PC-3 (cell line): ENCODE results near the gene C14orf93. TPM values are rescaled to one million over a fixed set of nuclear protein-coding genes. Genes with fewer than 3 reads are reported as not detected.
A peak's percentile ranks its signal among the peaks of the same experiment; 100 is the strongest.

Source experiments
- ATAC-seq: fragments of 200-7000 bp; cut with Tn5 transposase; 2 replicates; pipeline ENCODE4 v1.9.1; 2020; ENCODE audit warnings: mild to moderate bottlenecking, moderate library complexity
- BruUV-seq: library from RNA; stranded (reverse); fragments of 400-500 nt; replicated peaks from 2 replicates; lab custom pipeline; 2021; lab: Mats Ljungman, UMichigan
- CTCF ChIA-PET: fragments of 300-600 bp; sonication (Branson Sonifier 250); formaldehyde crosslinking; loops from one replicate; lab custom pipeline; 2022; ENCODE audit warnings: antibody characterized with exemption; lab: Charles Lee
- POLR2A ChIA-PET: fragments of 300-600 bp; sonication (Branson Sonifier 250); formaldehyde crosslinking; loops from one replicate; lab custom pipeline; 2022; ENCODE audit warnings: antibody characterized with exemption; ENCODE audit not compliant: unreplicated experiment; lab: Charles Lee
- DNase-seq: peaks from one replicate; pipeline ENCODE4 v3.0.0-alpha.2; 2015
- H2AFZ ChIP-seq: fragments of 300-600 bp; sonication (generic); 2 replicates; pipeline ENCODE4 v1.6.0; 2016; ENCODE audit warnings: antibody characterized with exemption, low read length
- H3F3A ChIP-seq: fragments of 300-600 bp; sonication (generic); one replicate; pipeline ENCODE4 v1.6.0; 2017; ENCODE audit warnings: antibody characterized with exemption, low read length, control low read depth, mild to moderate bottlenecking; ENCODE audit not compliant: unreplicated experiment
- H3K27ac ChIP-seq: fragments of 300-600 bp; sonication (generic); 2 replicates; pipeline ENCODE4 v1.5.1; 2016; ENCODE audit warnings: mild to moderate bottlenecking, low read length
- H3K27me3 ChIP-seq: fragments of 300-600 bp; sonication (generic); 2 replicates; pipeline ENCODE4 v1.6.1; 2016; ENCODE audit warnings: low read length, mixed read lengths
- H3K36me3 ChIP-seq: fragments of 300-600 bp; sonication (generic); 2 replicates; pipeline ENCODE4 v1.6.1; 2016; ENCODE audit warnings: low read depth, mixed run types, low read length, mixed read lengths
- H3K4me1 ChIP-seq: fragments of 300-600 bp; sonication (generic); 2 replicates; pipeline ENCODE4 v1.5.1; 2016; ENCODE audit warnings: low read length; ENCODE audit not compliant: insufficient read depth
- H3K4me2 ChIP-seq: fragments of 300-600 bp; sonication (generic); 2 replicates; pipeline ENCODE4 v1.6.0; 2016; ENCODE audit warnings: low read length
- H3K4me3 ChIP-seq: fragments of 300-600 bp; sonication (generic); 2 replicates; pipeline ENCODE4 v1.5.1; 2016; ENCODE audit warnings: mild to moderate bottlenecking, low read length, mixed read lengths
- H3K79me2 ChIP-seq: fragments of 300-600 bp; sonication (generic); 2 replicates; pipeline ENCODE4 v1.6.1; 2017; ENCODE audit warnings: low read length, mixed read lengths
- H3K9ac ChIP-seq: fragments of 300-600 bp; sonication (generic); 2 replicates; pipeline ENCODE4 v1.6.0; 2016; ENCODE audit warnings: mild to moderate bottlenecking, low read length
- H3K9me2 ChIP-seq: fragments of 300-600 bp; sonication (generic); replicated peaks from 2 replicates; pipeline ENCODE4 v1.6.1; 2016; ENCODE audit warnings: mixed run types, low read length, mixed read lengths
- H3K9me3 ChIP-seq: fragments of 300-600 bp; sonication (generic); 2 replicates; pipeline ENCODE4 v1.6.1; 2016; ENCODE audit warnings: low read length, mixed read lengths
- H4K20me1 ChIP-seq: fragments of 300-600 bp; sonication (generic); 2 replicates; pipeline ENCODE4 v1.6.1; 2016; ENCODE audit warnings: low read length, mixed read lengths
- CTCF ChIP-seq: fragments of 300-600 bp; sonication (generic); conservative IDR thresholded peaks from 2 replicates; pipeline ENCODE4 v1.5.1; 2017; ENCODE audit warnings: antibody characterized with exemption, low read depth, mild to moderate bottlenecking, low read length
- EZH2 ChIP-seq: fragments of 300-600 bp; sonication (generic); IDR thresholded peaks from one replicate; pipeline ENCODE4 v1.6.1; 2017; ENCODE audit warnings: antibody characterized with exemption, mild to moderate bottlenecking, low read length; ENCODE audit not compliant: unreplicated experiment
- EZH2phosphoT487 ChIP-seq: fragments of 300-600 bp; sonication (generic); IDR thresholded peaks from 2 replicates; pipeline ENCODE4 v1.6.1; 2018; ENCODE audit warnings: mild to moderate bottlenecking, antibody characterized with exemption, low read length, borderline replicate concordance
- intact Hi-C: fragments of 100-400 bp; cut with micrococcal nuclease; formaldehyde crosslinking; loops from 2 replicates; pipeline ENCODE4 v1.9.0; 2023
- total RNA-seq: library from RNA; depleted of rRNA; stranded (reverse); fragments of >200 nt; gene quantifications from 2 replicates; pipeline ENCODE4 v1.2.3, GENCODE V29; 2014

C14orf93 gene
- total RNA-seq, 1 experiment from 2014 or later = 5.8 TPM

GRCh38 chr14:23033251-23033727 is 23.3 kb upstream of the C14orf93 start:
- no TSS peak for BruUV-seq
- H3K9ac ChIP-seq = peak overlapping the region; percentile 99
- POLR2A ChIA-PET = no interaction called here

GRCh38 chr14:23030936-23031335 is 21.0 kb upstream of the C14orf93 start:
- BruUV-seq = no TSS peak

More at GRCh38 chr14:23033251-23033727, 23.3 kb upstream of the C14orf93 start:
- no peak for TF ChIP-seq CTCF
- TF ChIP-seq EZH2phosphoT487 = no peak
- no peak for TF ChIP-seq EZH2
- Histone ChIP-seq H3F3A (peaks cover 4% of the 10 kb centered on the region), H2AFZ (no peak overlapping the region), H4K20me1 (no peaks in the 10 kb centered on the region), H3K4me2 (peak overlapping the region; percentile 90), H3K4me3 (peak overlapping the region; percentile 89), H3K36me3 (peaks cover 31% of the 10 kb centered on the region), H3K9me3 (no peaks in the 10 kb centered on the region), H3K79me2 (peaks cover 54% of the 10 kb centered on the region), H3K27me3 (no peaks in the 10 kb centered on the region), H3K9me2 (no peaks in the 10 kb centered on the region), H3K4me1 (peaks cover 20% of the 10 kb centered on the region), H3K27ac (no peak overlapping the region)
- ATAC-seq = no peak
- DNase-seq = no peak
- CTCF ChIA-PET = interaction anchor here (0.5 kb wide), 1 partner anchor 26 kb away, joined by 3 read pairs; no protein-coding TSS in a partner anchor
- intact Hi-C loops = no loop called here

More at GRCh38 chr14:23030936-23031335, 21.0 kb upstream of the C14orf93 start:
- Histone ChIP-seq H4K20me1 (0 out of 2 replicates have a peak, but pooled peaks cover 5% of the 10 kb centered on the region), H3K36me3 (peaks cover 36% of the 10 kb centered on the region), H3K9ac (no peak overlapping the region), H3K4me1 (peaks cover 20% of the 10 kb centered on the region), H3K79me2 (peaks cover 59% of the 10 kb centered on the region), H3F3A (peaks cover 4% of the 10 kb centered on the region), H2AFZ (no peak overlapping the region), H3K4me3 (no peak overlapping the region), H3K4me2 (peak overlapping the region; percentile 25; the same call in 1 of the 2 replicates), H3K9me2 (no peaks in the 10 kb centered on the region), H3K9me3 (no peaks in the 10 kb centered on the region), H3K27ac (no peak overlapping the region), H3K27me3 (no peaks in the 10 kb centered on the region)
- ChIA-PET CTCF (no interaction called here), POLR2A (no interaction called here)
- no peak for TF ChIP-seq EZH2
- TF ChIP-seq EZH2phosphoT487 = no peak
- TF ChIP-seq CTCF = no peak
- DNase-seq = peak; percentile 44
- intact Hi-C loops = no loop called here
- no peak for ATAC-seq
